Esophagus (tissue), 2 donors: ENCODE measurements around the gene TPI1. TPM values are rescaled to one million over a fixed set of nuclear protein-coding genes. Genes with fewer than 3 reads are reported as not detected.

Experiments
- H3K27ac ChIP-seq, 2 donors: one replicate each; pipeline ENCODE4 v1.5.1; 2013; ENCODE audit warnings: low read depth in 2 of 2, mild to moderate bottlenecking in 2 of 2, inconsistent platforms in 1 of 2, low read length in 1 of 2, moderate library complexity in 1 of 2
- H3K27me3 ChIP-seq, 2 donors: one replicate each; pipeline ENCODE4 v1.6.1; 2013; ENCODE audit warnings: low read length in 2 of 2, control low read depth in 1 of 2, mild to moderate bottlenecking in 1 of 2; ENCODE audit not compliant: insufficient read depth in 2 of 2, control insufficient read depth in 1 of 2
- H3K36me3 ChIP-seq, 2 donors: one replicate each; pipeline ENCODE4 v1.6.1; 2013; ENCODE audit warnings: low read length in 1 of 2; ENCODE audit not compliant: control insufficient read depth in 2 of 2, insufficient read depth in 2 of 2
- H3K4me1 ChIP-seq, 2 donors: one replicate each; pipeline ENCODE4 v1.6.1; 2013; ENCODE audit warnings: low read length in 1 of 2; ENCODE audit not compliant: control insufficient read depth in 2 of 2, insufficient read depth in 2 of 2
- H3K4me3 ChIP-seq, 2 donors: one replicate each; pipeline ENCODE4 v1.5.1; 2013; ENCODE audit warnings: low read length in 2 of 2, mild to moderate bottlenecking in 2 of 2, low read depth in 1 of 2, moderate library complexity in 1 of 2
- H3K9me3 ChIP-seq, 2 donors: one replicate each; pipeline ENCODE4 v1.6.1; 2013; ENCODE audit warnings: mild to moderate bottlenecking in 2 of 2, low read depth in 1 of 2, low read length in 1 of 2, moderate library complexity in 1 of 2; ENCODE audit not compliant: control insufficient read depth in 2 of 2, insufficient read depth in 1 of 2
- WGBS, 2 donors: extraction: QIAGEN DNeasy Blood & Tissue Kit; methylation state at CpG; one replicate each; pipeline ENCODE4 v1.1.7; 2013; 5-methylcytosine and 5-hydroxymethylcytosine counted together
- polyA plus RNA-seq, 2 donors: library from polyadenylated mRNA; stranded (reverse); fragments of 200-250 nt; gene quantifications; one replicate each; pipeline ENCODE4 v1.2.3, GENCODE V29; 2013
- donor health status: healthy with polysubstance abuse.
- donor health status: Bipolar disorder and iron deficiency.

Gene TPI1
- polyA plus RNA-seq, 2 donors: 404 to 939 TPM

- H3K9me3 ChIP-seq: no peaks in the 10 kb centered on the region
- H3K4me1 ChIP-seq: no peaks in the 10 kb centered on the region
- no peak overlapping the region for H3K27ac ChIP-seq
- H3K4me3 ChIP-seq: no peak overlapping the region
- H3K27me3 ChIP-seq: no peaks in the 10 kb centered on the region
- WGBS, 2 donors: 89 to 95% methylated on average over 16 of the region's 16 CpGs
- peaks cover 0 to 7% of the 10 kb centered on the region in 2 donors for H3K36me3 ChIP-seq
Measured at GRCh38 chr12:6836851-6837250, 30.5 kb upstream of the TPI1 start.

DNA sequence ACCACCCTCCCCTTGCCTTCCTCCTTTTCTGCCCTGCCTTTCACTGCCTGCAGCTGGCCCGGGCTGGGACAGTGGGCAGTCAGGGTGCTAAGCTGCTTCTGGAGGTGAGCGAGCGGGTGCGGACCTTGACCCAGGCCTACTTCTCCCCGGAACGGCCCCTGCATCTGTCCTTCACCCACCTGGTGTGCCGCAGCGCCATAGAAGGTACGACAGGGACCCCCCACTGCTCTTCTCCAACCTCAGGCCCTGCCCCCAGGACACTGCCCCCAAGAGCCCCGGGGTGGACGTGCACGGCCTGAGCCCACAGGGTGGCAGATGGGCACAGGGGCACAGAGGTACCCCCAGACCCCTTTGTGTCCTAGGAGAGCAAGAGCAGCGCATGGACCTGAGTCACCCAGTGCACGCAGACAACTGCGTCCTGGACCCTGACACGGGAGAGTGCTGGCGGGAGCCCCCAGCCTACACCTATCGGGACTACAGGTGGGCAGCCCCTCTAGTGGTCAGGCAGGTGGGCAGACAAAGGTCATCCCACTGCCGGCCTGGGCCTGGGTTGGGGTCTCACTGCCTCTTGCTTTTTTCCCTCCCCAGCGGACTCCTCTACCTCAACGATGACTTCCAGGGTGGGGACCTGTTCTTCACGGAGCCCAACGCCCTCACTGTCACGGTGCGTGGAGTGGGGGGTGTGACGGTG lies 29.8 kb upstream of the TPI1 start:
- H3K4me3 ChIP-seq: no peak overlapping the region
- no peaks in the 10 kb centered on the region for H3K4me1 ChIP-seq
- H3K36me3 ChIP-seq: peaks cover 0 to 7% of the 10 kb centered on the region in 2 donors
- no peaks in the 10 kb centered on the region for H3K27me3 ChIP-seq
- WGBS, 2 donors: 90 to 92% methylated on average over 25 to 26 of the region's 26 CpGs
- H3K27ac ChIP-seq: no peak overlapping the region
- no peaks in the 10 kb centered on the region for H3K9me3 ChIP-seq

DNA sequence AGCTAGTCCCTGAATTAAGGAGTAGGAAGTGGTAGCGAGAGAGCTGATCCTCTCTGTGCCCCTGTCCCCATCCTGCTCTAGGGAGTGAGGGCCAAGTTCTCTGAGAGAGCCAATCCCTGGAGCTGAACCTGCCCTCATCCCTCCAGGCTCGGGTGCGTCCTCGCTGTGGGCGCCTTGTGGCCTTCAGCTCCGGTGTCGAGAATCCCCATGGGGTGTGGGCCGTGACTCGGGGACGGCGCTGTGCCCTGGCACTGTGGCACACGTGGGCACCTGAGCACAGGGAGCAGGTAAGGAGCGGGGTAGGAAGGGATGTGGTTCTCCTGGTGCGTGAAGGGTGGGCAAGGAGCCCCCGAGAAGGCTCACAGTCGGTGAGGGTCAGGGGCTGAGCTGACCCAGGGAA lies 28.5 kb upstream of the TPI1 start:
- H3K36me3 ChIP-seq: peaks cover 0 to 3% of the 10 kb centered on the region in 2 donors
- H3K27ac ChIP-seq: no peak overlapping the region
- no peaks in the 10 kb centered on the region for H3K9me3 ChIP-seq
- no peaks in the 10 kb centered on the region for H3K27me3 ChIP-seq
- no peaks in the 10 kb centered on the region for H3K4me1 ChIP-seq
- 90 to 91% methylated on average over 16 of the region's 16 CpGs for WGBS, 2 donors
- H3K4me3 ChIP-seq: no peak overlapping the region

DNA sequence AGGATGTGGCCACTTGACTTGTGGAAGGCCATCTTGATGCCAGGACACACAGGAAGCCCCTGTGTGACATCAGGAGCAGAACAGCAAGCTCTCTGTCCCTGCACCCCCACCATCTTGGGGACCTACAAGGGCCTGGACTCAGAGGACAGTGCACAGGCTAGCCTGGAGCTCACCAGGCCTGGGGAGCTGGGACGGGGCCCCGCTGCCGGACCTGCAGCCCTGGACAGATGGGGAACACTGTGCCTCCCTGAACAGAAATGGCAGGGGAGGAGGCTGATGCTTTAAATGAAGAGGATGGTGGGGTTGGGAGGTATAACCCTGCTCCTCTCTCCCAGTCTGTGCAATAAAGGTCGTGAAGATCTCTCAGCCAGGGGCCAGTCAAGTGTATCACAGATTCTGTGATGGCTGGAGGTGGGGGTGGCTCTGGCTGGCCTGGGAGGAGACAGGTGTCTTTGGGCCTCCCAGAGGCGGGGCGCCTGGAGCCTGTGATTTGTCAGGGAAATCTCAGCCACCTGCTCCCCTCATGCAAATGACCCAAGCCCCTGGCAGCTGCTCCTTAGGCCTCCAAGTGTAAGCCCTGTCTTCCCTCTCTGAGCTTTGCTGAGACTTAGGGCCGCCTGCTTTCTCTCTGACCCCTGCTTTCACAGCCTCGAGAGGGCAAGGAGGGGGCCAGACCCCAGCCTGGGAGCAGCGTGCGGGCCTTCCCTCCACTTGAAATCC lies 27.7 kb upstream of the TPI1 start:
- 77 to 78% methylated on average over 10 of the region's 10 CpGs for WGBS, 2 donors
- H3K27ac ChIP-seq: no peak overlapping the region

DNA sequence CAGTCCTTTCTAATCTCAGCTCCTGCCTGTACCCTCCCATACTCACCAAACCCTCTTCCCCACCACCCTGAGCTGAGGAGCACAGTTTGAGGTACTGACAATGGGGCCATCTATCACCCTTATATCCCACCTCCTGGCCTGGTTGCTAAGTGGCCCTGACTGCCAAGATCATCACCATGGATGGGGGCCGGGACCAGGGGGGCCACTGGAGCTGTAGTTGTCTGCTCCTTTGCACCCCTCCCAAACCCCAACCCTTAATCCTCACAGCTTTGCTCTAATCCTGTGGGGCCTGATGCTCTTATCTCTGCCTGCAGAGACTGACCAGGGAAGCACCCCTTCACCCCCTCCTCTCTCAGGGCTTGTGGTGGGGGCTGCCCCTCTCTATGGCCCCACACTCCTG lies 27.0 kb upstream of the TPI1 start:
- Histone ChIP-seq H3K36me3 (peaks cover 0 to 2% of the 10 kb centered on the region in 2 donors), H3K4me3 (no peak overlapping the region), H3K4me1 (no peaks in the 10 kb centered on the region), H3K9me3 (no peaks in the 10 kb centered on the region), H3K27ac (no peak overlapping the region), H3K27me3 (no peaks in the 10 kb centered on the region)
- 54 to 71% methylated on average over 1 of the region's 1 CpG for WGBS, 2 donors

More for the DNA sequence above, 27.7 kb upstream of the TPI1 start:
- H3K4me3 ChIP-seq: no peak overlapping the region
- peaks cover 0 to 2% of the 10 kb centered on the region in 2 donors for H3K36me3 ChIP-seq
- H3K9me3 ChIP-seq: no peaks in the 10 kb centered on the region
- no peaks in the 10 kb centered on the region for H3K4me1 ChIP-seq
- no peaks in the 10 kb centered on the region for H3K27me3 ChIP-seq

DNA sequence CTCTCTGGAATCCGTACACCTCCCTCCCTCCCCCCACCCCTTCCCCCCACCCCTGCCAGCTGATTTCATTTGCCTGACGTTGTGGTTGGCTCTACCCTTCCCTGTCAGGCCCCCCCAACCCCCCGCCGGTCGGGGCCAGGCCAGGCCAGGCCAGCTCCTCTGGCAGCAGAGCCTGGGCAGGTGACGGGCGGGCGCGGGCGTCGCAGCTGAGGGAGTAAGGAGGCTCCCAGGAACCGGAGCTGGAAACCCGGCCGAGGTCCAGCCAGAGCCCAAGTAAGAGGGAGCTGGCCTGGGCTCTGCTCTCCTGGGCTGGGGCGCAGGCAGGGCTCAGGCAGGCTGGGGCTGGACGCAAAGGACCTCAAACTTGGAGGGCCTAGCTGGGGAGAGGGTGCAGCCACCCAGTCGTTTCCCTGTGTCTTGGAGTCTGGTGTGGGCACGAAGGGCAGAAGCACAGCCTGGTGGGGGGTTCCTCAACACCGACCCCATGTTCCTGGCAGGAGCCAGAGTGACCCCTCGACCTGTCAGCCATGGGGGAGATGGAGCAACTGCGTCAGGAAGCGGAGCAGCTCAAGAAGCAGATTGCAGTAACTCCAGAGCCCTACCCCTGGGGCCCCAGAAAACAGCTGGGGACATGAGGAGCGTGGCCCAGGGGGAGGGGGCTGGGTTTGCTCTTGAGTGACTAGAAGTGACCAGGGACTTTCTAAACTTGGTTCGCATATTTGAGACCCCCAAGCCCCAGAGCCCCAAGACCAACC lies 26.4 kb upstream of the TPI1 start, which contains the start of gene GNB3:
Gene GNB3, plus strand, starts transcription at position 165 of the 755 bp plus-strand sequence. Its CDS starts 363 bp downstream, at position 528.
- no peaks in the 10 kb centered on the region for H3K4me1 ChIP-seq
- peaks cover 0 to 5% of the 10 kb centered on the region in 2 donors for H3K36me3 ChIP-seq
- H3K27me3 ChIP-seq: no peaks in the 10 kb centered on the region
- 64 to 70% methylated on average over 24 of the region's 24 CpGs for WGBS, 2 donors
- no peaks in the 10 kb centered on the region for H3K9me3 ChIP-seq
- no peak within 1 kb of the TSS for H3K4me3 ChIP-seq
- H3K27ac ChIP-seq: no peak within 1 kb of the TSS

GRCh38 chr12:6842075-6842474 lies 25.3 kb upstream of the TPI1 start:
- Histone ChIP-seq H3K9me3 (no peaks in the 10 kb centered on the region), H3K36me3 (peaks cover 0 to 5% of the 10 kb centered on the region in 2 donors), H3K4me1 (no peaks in the 10 kb centered on the region), H3K27me3 (no peaks in the 10 kb centered on the region), H3K4me3 (no peak overlapping the region), H3K27ac (no peak overlapping the region)
- 60 to 65% methylated on average over 4 of the region's 4 CpGs for WGBS, 2 donors

- H3K4me1 ChIP-seq: no peaks in the 10 kb centered on the region
- H3K36me3 ChIP-seq: peaks cover 0 to 5% of the 10 kb centered on the region in 2 donors
- H3K9me3 ChIP-seq: no peaks in the 10 kb centered on the region
- 79 to 81% methylated on average over 16 of the region's 16 CpGs for WGBS, 2 donors
- no peak overlapping the region for H3K4me3 ChIP-seq
- H3K27me3 ChIP-seq: no peaks in the 10 kb centered on the region
- no peak overlapping the region for H3K27ac ChIP-seq
Measured at GRCh38 chr12:6843118-6843902, 24.0 kb upstream of the TPI1 start.

- Histone ChIP-seq H3K4me3 (no peak overlapping the region), H3K36me3 (peaks cover 0 to 3% of the 10 kb centered on the region in 2 donors), H3K27me3 (no peaks in the 10 kb centered on the region), H3K4me1 (no peaks in the 10 kb centered on the region), H3K9me3 (no peaks in the 10 kb centered on the region), H3K27ac (no peak overlapping the region)
- WGBS, 2 donors: 92 to 94% methylated on average over 17 of the region's 17 CpGs
Measured at GRCh38 chr12:6845395-6845794, 21.9 kb upstream of the TPI1 start.
